Germinal center (tissue), 1 donor: ENCODE measurements around the gene ECSCR.
"Not testable (repeated sequence)": the region's sequence is repeated elsewhere in the genome, so short reads cannot be mapped to it uniquely, and the experiment has no call there.

Experiments used
- DNase-seq: peaks from one replicate; pipeline ENCODE4 v3.0.0; 2012; ENCODE audit warnings: mixed read lengths, low spot score

ECSCR gene

GRCh38 chr5:139445325-139446170 is 17.0 kb downstream of the ECSCR start:
- DNase-seq = no peak

DNA sequence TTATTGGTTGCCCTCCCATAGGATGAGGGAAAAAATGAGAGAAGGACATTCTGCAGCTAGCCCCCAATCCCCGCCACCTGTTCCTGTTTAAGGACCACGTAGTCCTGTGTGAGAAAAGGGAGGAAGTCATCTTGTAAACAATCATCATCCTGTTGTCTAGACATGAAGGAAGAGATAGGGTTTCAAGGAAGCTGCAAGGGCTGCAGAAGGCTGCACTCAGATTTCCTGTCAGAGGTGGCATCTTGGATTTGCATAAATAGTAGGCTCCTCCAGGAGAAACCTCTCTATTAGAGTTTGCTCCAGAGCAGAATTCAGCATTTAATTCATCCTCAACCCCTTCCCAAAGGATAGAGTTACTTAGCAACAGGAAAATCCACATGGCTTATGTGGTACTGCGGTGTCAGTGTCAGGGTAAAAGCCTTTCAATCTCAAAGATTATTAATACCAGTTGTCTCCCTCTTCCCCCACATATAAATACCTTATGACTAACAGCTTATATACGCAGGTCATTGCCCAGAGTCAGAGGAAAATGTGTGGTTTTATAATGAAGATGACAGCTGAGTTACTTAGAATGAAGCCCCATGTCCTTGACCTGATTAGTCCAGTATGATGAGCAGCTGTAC is 18.6 kb downstream of the ECSCR start:
- DNase-seq = no peak

- DNase-seq = not testable (repeated sequence)
These were observed 22.1 kb downstream of the ECSCR start for GRCh38 chr5:139440416-139440815.

- peak; percentile 96 for DNase-seq
These were observed 23.3 kb downstream of the ECSCR start, which contains the start of gene DNAJC18 for GRCh38 chr5:139439013-139439903. DNAJC18 (minus strand) TSS chr5:139439525; CDS start chr5:139439445, 80 bp downstream.

- no peak for DNase-seq
These were observed 23.9 kb downstream of the ECSCR start for GRCh38 chr5:139438707-139439012.

DNA sequence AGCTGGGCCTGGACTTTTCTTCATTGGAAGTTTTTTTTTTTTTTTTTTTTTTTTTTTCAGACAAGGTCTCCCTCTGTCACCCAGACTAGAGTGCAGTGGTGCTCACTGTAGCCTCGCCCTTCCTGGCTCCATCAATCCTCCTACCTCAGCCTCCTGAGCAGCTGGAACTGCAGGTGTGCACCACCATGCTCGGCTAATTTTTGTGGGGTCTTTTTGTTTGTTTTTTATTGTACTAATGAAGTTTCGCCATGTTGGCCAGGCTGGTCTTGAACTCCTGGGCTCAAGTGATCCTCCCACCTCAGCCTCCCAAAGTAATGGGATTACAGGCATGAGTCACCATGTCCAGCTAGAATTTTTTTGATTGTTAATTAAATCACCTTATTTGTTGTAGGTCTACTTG is 26.9 kb downstream of the ECSCR start:
- no peak for DNase-seq

DNA sequence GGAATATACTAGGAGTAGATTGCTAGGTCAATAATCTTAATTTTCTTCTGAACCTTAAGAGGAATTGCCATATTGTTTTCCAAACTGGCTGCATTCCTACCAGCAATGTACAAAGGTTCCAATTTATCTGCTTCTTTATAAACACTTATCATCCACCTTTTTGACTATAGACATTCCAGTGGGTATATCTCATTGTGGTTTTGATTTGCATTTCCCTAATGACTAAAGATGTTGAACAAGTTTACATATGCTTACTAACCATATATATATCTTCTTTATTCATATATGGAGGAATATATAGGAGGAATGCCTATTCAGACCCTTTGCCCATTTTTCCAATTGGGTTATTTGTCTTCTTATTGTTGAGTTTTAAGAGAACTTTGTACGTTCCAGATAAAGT is 30.8 kb downstream of the ECSCR start:
- no peak for DNase-seq

DNA sequence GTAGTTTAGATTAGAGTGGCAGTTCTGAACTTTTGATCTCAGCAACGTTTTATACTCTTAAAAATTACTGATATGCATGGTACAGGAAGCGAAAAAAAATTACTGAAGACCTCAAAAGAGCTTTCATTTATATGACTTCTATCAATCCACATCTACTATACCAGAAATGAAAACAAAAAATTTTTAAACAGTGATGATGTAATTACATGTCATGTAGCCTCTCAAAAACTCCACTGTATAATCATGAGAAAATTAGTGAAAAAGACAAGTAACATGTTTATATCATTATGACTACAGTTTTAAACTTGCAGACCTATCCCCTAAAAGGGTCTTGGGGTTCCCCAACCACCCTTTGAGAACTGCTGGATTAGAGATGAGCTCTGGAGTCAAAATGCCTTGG is 32.5 kb downstream of the ECSCR start:
- DNase-seq = no peak

DNA sequence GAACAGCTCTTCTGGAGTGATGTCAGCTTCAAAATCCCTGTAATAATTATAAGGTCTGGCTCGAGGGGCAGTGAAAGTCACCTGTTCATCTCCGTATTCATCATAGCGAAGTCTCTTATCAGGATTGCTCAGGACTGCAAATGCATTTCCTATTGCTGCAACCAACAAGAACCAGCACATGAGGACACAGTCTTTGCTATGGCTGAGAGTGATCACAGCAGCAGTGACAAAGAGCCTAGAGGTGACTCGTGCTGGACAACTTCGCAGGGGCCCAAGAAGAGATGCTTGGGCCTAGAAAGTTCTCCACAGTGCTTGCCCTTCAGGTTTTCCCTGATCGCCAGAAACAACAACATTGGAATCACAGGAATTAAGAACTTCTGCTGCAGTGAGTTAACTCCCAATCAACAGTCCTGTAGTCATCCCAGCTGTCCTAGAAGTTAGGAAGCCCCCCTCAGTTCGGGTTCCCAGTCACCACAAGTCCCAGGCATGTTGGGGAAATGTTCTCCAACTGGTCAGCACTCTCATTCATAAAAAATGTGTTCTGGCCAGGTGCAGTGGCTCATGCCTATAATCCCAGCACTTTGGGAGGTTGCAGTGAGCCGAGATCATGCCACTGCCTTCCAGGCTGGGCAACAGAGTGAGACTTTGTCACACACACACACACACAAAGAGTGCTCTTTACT is 36.2 kb downstream of the ECSCR start:
- DNase-seq = no peak

DNA sequence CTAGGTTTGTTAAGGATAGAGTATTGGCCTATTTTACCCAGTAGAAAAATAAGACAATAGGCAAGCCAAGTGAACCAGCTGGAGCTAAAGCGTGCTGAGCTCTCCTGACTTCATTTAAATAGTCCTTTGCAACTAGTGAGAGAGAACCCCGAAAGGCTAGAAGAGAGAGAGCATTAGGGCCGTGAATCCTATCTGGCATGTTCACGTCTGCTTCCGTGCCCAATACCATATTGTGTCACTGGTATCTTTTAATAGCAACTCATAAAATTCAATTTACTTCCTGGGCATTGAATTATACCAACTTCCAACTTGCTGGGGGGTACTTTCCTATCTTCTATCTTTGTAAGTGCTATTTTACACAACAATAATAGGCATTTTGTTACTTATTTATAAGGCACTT is 37.0 kb downstream of the ECSCR start:
- DNase-seq = no peak

- peak; percentile 79 for DNase-seq
These were observed 40.1 kb downstream of the ECSCR start for GRCh38 chr5:139422307-139422893.

DNA sequence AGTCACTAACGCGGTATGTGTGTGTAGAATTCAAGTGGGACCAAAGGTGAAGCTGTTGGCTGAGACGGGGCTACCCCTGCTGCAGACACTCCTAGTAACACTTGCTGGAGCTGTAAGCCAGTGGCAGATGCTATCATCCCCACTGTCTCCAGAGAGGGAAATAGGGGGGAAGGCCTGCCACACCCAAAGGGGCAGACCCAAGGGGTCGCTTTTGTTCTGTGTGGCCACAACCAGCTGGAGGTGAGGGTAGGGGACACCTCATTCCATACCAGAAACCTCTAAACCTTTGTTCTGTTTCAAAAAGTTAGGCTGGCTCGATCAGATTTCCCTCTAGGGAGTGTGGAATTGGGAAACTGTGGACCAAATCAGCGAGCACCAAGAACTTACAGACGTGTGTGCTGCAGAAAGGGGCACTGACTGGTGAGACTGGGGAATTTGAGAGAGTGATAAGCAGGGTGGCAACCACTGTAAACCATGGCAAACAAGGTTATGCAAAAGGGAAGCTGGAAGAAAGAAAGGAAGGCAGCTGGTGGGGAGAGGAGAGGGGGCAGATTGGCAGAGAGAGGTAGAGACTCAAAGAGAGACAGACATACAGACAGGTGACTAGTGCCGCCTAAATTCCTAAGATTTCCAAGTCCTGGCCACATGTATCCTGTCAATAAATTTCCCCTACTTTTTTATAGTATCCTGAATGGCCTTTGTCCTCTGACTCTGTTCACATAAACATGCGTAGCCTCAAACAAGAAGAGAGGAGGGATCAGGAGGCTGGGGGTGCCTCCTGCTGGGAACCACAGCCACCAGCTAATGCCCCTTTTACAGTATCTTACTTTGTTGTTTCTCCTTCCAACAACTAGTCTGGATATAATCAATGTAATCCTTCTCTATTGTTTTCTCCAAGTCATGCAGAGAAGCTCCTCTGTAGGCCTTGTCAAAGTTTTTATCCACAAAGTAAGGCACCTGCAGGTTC is 43.0 kb downstream of the ECSCR start:
- DNase-seq = no peak

DNA sequence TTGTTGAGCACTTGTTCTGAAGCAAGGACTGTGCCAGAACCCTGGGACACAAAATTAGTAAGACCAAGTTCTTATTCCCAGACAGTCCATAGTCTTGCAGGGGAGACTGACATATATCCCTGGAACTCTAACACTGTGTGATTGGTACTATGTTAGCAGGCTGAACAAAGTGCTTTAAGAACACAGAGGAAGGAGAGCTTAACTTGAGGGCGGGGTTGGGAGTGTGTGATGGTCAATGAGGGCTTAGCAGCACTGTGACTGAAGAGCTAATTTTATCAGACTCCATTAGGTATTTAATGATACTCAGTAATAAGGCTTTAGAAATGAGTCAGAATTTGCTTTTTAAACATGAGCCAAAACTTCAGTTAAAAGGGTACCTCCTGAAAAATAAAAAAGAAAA is 43.8 kb downstream of the ECSCR start:
- DNase-seq = no peak

DNA sequence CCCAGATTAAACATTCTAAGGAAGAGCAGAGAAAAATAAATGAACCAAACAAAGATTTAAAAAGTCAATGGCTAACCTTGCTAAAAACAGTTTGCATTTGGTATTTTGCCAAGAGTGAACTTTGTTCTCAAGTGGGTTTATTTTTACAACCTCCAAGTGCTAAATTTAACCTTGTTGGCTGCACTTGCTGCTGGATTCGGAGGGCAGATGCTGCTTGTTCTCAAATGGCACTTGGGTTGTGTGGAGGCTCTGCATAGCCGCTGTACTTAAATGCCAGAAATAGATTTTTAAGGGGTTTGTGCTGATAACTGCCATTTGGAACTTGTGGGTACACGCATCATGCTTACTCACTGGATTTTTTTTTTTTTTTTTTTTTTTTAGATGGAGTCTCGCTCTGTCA is 45.3 kb downstream of the ECSCR start:
- DNase-seq = no peak

DNA sequence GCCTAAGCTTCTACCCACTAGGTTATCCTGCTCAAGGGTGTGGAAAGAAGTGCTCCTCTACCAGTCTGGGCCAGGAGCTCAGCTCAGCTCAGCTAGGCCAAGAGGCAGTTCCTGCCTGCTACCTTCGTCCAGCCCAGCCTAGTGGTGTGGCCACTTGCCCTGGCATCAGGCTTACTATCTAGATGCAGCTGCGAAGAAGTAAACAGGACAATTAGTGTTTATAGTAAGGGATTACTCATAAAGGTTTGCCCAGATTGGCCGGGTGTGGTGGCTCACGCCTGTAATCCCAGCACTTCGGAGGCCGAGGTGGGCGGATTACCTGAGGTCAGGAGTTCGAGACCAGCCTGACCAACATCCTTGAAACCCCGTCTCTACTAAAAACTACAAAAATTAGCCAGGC is 45.9 kb downstream of the ECSCR start:
- DNase-seq = no peak

GRCh38 chr5:139415869-139416268 is 46.7 kb downstream of the ECSCR start:
- DNase-seq = no peak

- no peak for DNase-seq
These were observed 47.2 kb downstream of the ECSCR start for GRCh38 chr5:139415221-139415861.

- no peak for DNase-seq
These were observed 47.9 kb downstream of the ECSCR start for GRCh38 chr5:139414581-139415130.

DNA sequence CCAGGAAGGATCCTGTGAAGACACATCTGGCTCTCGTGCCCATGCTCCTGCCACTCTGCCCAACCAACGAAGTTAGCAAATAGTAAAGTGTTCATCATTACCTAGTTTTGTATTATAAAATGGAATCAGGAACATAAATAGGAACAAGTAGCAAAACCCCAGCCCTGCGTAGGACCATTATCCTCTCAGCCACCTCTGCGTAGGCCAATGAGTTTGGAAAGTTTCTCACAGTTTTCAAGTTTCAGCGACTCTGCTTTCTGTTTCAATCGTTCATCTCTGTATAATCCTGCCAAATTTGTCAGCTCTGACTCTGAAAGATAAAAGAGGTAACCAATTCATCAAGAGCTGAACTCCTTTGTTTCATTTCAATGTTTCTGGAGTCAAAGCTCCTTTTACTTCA is 48.6 kb downstream of the ECSCR start:
- DNase-seq = no peak

DNA sequence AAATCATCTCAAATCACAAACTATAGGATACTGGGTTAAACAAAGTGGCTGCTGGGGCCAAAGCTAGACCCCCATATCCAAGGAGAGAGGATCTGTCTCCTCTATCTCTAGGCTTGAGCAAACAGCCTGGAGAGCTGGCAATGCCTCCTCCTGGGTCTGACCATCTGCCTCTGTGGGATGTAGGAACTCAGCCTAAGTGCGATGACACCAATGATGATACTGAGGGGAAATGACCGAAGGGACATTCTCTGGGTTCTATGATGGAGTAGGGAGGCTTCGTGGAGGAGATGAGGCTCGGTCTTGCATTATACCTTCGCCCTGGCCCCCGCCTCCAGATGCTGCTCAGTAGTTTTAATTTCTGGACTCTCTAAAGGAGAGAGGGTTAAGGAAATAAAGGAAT is 49.4 kb downstream of the ECSCR start:
- DNase-seq = no peak
